Prostate gland (tissue), 2 donors: ENCODE data around the gene SLC2A6. TPM values are rescaled to one million over a fixed set of nuclear protein-coding genes. Genes with fewer than 3 reads are reported as not detected.
A peak's percentile ranks its signal among the peaks of the same experiment; 100 is the strongest.

ENCODE experiments used
- DNase-seq: peaks from one replicate; pipeline ENCODE4 v3.0.0-alpha.2; 2019; ENCODE audit warnings: low spot score
- H3K27ac ChIP-seq, 2 donors: fragments of 200-600 bp; sonication (generic); 2 replicates each; pipeline ENCODE4 v1.5.1; 2017 to 2019
- H3K27me3 ChIP-seq: fragments of 200-600 bp; sonication (generic); replicated peaks from 2 replicates; pipeline ENCODE4 v1.5.1; 2019; ENCODE audit not compliant: insufficient read depth
- H3K36me3 ChIP-seq, 2 donors: fragments of 200-600 bp; sonication (generic); 1 replicate in 1 of 2; 2 replicates in 1 of 2; pipeline versions ENCODE4 v1.5.1 to v1.8.1; 2017 to 2019
- H3K4me1 ChIP-seq: fragments of 200-600 bp; sonication (generic); replicated peaks from 2 replicates; pipeline ENCODE4 v1.5.1; 2019
- H3K4me3 ChIP-seq, 2 donors: fragments of 200-600 bp; sonication (generic); 2 replicates each; pipeline ENCODE4 v1.5.1; 2017 to 2019
- H3K9me3 ChIP-seq: fragments of 200-600 bp; sonication (generic); 2 replicates; pipeline ENCODE4 v1.5.1; 2017
- CTCF ChIP-seq, 4 experiments: fragments of 200-600 bp in 2 of 4; fragments of 450-650 bp in 2 of 4; sonication (generic) in 2 of 4; IDR thresholded peaks; 1 replicate in 3 of 4; 2 replicates in 1 of 4; pipeline ENCODE4 v1.5.1; 2016 to 2019; ENCODE audit warnings: antibody characterized with exemption in 4 of 4, mild to moderate bottlenecking in 2 of 4, moderate library complexity in 2 of 4
- POLR2A ChIP-seq: fragments of 450-650 bp; IDR thresholded peaks from one replicate; pipeline ENCODE4 v1.6.1; 2016; ENCODE audit warnings: antibody characterized with exemption, mild to moderate bottlenecking
- POLR2AphosphoS5 ChIP-seq: sonication (generic); formaldehyde crosslinking; IDR thresholded peaks from one replicate; pipeline ENCODE4 v1.6.1; 2017; ENCODE audit warnings: antibody characterized with exemption
- WGBS: methylation state at CpG from one replicate; pipeline ENCODE4 v1.1.5; 2018; 5-methylcytosine and 5-hydroxymethylcytosine counted together
- intact Hi-C: fragments of 100-400 bp; cut with DNase I; formaldehyde crosslinking; loops from one replicate; pipeline ENCODE4 v1.14.2; 2022
- total RNA-seq, 2 donors: library from RNA; depleted of rRNA; stranded (reverse); fragments of >200 nt; gene quantifications; one replicate each; pipeline ENCODE4 v1.1.0, GENCODE V29; 2016

The SLC2A6 gene
- total RNA-seq, 2 donors from 2014 or later: 0.77 to 3.4 TPM

- WGBS: 79% methylated on average over 1 of the region's 1 CpG
Observed at GRCh38 chr9:133430244-133430643, 48.7 kb downstream of the SLC2A6 start.

GRCh38 chr9:133429641-133430161, 49.2 kb downstream of the SLC2A6 start:
- no peaks in the 10 kb centered on the region for H3K36me3 ChIP-seq
- no peak overlapping the region for H3K27ac ChIP-seq
- no peaks in the 10 kb centered on the region for H3K4me1 ChIP-seq
- TF ChIP-seq POLR2A: no peak
- TF ChIP-seq CTCF (IDR thresholded peaks at IDR 0.05): peak in 2 of 4 experiments; percentile 8 to 44
- TF ChIP-seq POLR2AphosphoS5: no peak
- H3K9me3 ChIP-seq: no peaks in the 10 kb centered on the region
- peak; percentile 22 for DNase-seq
- no peaks in the 10 kb centered on the region for H3K27me3 ChIP-seq
- H3K4me3 ChIP-seq: no peak overlapping the region
- 33% methylated on average over 27 of the region's 49 CpGs for WGBS
- intact Hi-C loops: no loop called here

More at GRCh38 chr9:133430244-133430643, 48.7 kb downstream of the SLC2A6 start:
- TF ChIP-seq POLR2A (no peak), CTCF (IDR thresholded peaks at IDR 0.05) (no peak), POLR2AphosphoS5 (no peak)
- Histone ChIP-seq H3K4me1 (no peaks in the 10 kb centered on the region), H3K36me3 (no peaks in the 10 kb centered on the region), H3K27ac (no peak overlapping the region), H3K4me3 (no peak overlapping the region), H3K27me3 (no peaks in the 10 kb centered on the region), H3K9me3 (no peaks in the 10 kb centered on the region)
- intact Hi-C loops: no loop called here
- no peak for DNase-seq

GRCh38 chr9:133429214-133429613, 49.7 kb downstream of the SLC2A6 start:
- DNase-seq: no peak
- Histone ChIP-seq H3K27me3 (no peaks in the 10 kb centered on the region), H3K9me3 (no peaks in the 10 kb centered on the region), H3K27ac (no peak overlapping the region), H3K4me1 (no peaks in the 10 kb centered on the region), H3K4me3 (no peak overlapping the region), H3K36me3 (no peaks in the 10 kb centered on the region)
- TF ChIP-seq POLR2AphosphoS5: no peak
- no peak for TF ChIP-seq POLR2A
- no peak for TF ChIP-seq CTCF (IDR thresholded peaks at IDR 0.05)
- intact Hi-C loops: no loop called here
- WGBS: 5% methylated on average over 18 of the region's 18 CpGs

GRCh38 chr9:133428617-133429101, 50.2 kb downstream of the SLC2A6 start:
- no peak for TF ChIP-seq POLR2AphosphoS5
- TF ChIP-seq CTCF (IDR thresholded peaks at IDR 0.05): no peak
- no peak for TF ChIP-seq POLR2A
- WGBS: under 1% methylated on average over 29 of the region's 57 CpGs
- Histone ChIP-seq H3K36me3 (no peaks in the 10 kb centered on the region), H3K27me3 (no peaks in the 10 kb centered on the region), H3K9me3 (no peaks in the 10 kb centered on the region), H3K27ac (no peak overlapping the region), H3K4me1 (no peaks in the 10 kb centered on the region), H3K4me3 (peak overlapping the region; percentile 21 to 38)
- no peak for DNase-seq
- intact Hi-C loops: no loop called here

GRCh38 chr9:133427658-133428348, 51.1 kb downstream of the SLC2A6 start:
- TF ChIP-seq POLR2A (no peak), CTCF (IDR thresholded peaks at IDR 0.05) (no peak), POLR2AphosphoS5 (no peak)
- Histone ChIP-seq H3K4me1 (no peaks in the 10 kb centered on the region), H3K27ac (no peak overlapping the region), H3K36me3 (no peaks in the 10 kb centered on the region), H3K9me3 (no peaks in the 10 kb centered on the region), H3K4me3 (no peak overlapping the region), H3K27me3 (no peaks in the 10 kb centered on the region)
- WGBS: 60% methylated on average over 10 of the region's 10 CpGs
- DNase-seq: no peak
- intact Hi-C loops: no loop called here
